ENCODE measurements around the gene GAREM1. TPM values are rescaled to one million over a fixed set of nuclear protein-coding genes. Genes with fewer than 3 reads are reported as not detected.

The GAREM1 gene
- total and polyA plus RNA-seq, 2 of the 8 experiments (the other 6 are each of a cell fraction or from before 2014, with no cell fraction given), result 3.6 to 9.2 TPM

GRCh38 chr18:32353257-32353656 is 117.4 kb downstream of the GAREM1 start:
- Histone ChIP-seq H2BK15ac (ENCODE audit: low read length) (no peak overlapping the region), H2BK20ac (ENCODE audit: low read length) (no peak overlapping the region), H3K27ac (ENCODE audit: low read depth, low read length) (no peak overlapping the region), H3K4me2 (ENCODE audit: insufficient read depth in 1 of 2, low read depth in 2 of 2, low read length in 2 of 2) (no peak overlapping the region), H3K14ac (ENCODE audit: insufficient read length) (no peak overlapping the region), H3K9ac (replicated peaks in 1 of 4; ENCODE audit: extremely low read depth in 1 of 4, low read depth in 3 of 4, low read length in 3 of 4) (no peak overlapping the region), H2AFZ (ENCODE audit: low read length) (no peak overlapping the region), H2BK5ac (ENCODE audit: low read depth, low read length) (no peak overlapping the region), H3K27me3 (replicated peaks in 1 of 4; ENCODE audit: control insufficient read depth in 3 of 4, extremely low read depth in 1 of 4, insufficient read depth in 3 of 4, low read length in 3 of 4) (no peaks in the 10 kb centered on the region), H3K79me1 (ENCODE audit: low read depth, low read length) (no peaks in the 10 kb centered on the region), H3K18ac (ENCODE audit: extremely low read depth, low read length) (no peak overlapping the region), H3K4me3 (ENCODE audit: extremely low read depth in 1 of 4, insufficient read depth in 2 of 4, low read depth in 3 of 4, low read length in 4 of 4) (no peak overlapping the region), H3K23me2 (ENCODE audit: low read depth, low read length) (no peaks in the 10 kb centered on the region), H2AK5ac (ENCODE audit: low read depth, low read length) (no peak overlapping the region), H3K56ac (replicated peaks; ENCODE audit: insufficient read length, low read depth, low read length) (no peak overlapping the region), H2BK120ac (replicated peaks; ENCODE audit: low read depth, low read length) (no peak overlapping the region), H2BK12ac (ENCODE audit: low read depth, low read length) (no peak overlapping the region), H3K4me1 (replicated peaks in 1 of 4; ENCODE audit: control insufficient read depth in 3 of 4, insufficient read depth in 4 of 4, low read length in 3 of 4) (peaks cover 0 to 4% (median 0%) of the 10 kb centered on the region in 4 experiments; a peak in 1 of 7 replicates), H4K8ac (ENCODE audit: extremely low read depth, insufficient read depth, low read length) (no peak overlapping the region), H3K9me3 (ENCODE audit: insufficient read depth in 2 of 2, low read depth in 1 of 2, low read length in 1 of 2) (no peaks in the 10 kb centered on the region), H4K5ac (ENCODE audit: insufficient read length, low read depth, low read length) (no peak overlapping the region), H3K23ac (ENCODE audit: insufficient read length) (no peak overlapping the region), H3K36me3 (ENCODE audit: control insufficient read depth in 2 of 4, insufficient read depth in 4 of 4, low read length in 3 of 4) (no peaks in the 10 kb centered on the region), H3K4ac (replicated peaks; ENCODE audit: insufficient read length, low read depth, low read length) (no peak overlapping the region), H4K91ac (replicated peaks; ENCODE audit: insufficient read length, low read length) (no peak overlapping the region), H3K79me2 (ENCODE audit: control insufficient read depth in 1 of 2, insufficient read depth in 2 of 2, low read length in 2 of 2) (no peaks in the 10 kb centered on the region), H4K20me1 (replicated peaks in 1 of 2; ENCODE audit: control insufficient read depth in 1 of 2, insufficient read depth in 2 of 2, low read length in 2 of 2) (no peaks in the 10 kb centered on the region)
- WGBS, 2 experiments (ENCODE audit: extremely low coverage in 1 of 2, insufficient coverage in 1 of 2, insufficient read length in 1 of 2, insufficient replicate concordance in 2 of 2, low coverage in 1 of 2, low lambda C conversion rate in 2 of 2, missing lambda C conversion rate in 1 of 2), result 100% methylated on average over 1 of the region's 1 CpG; no CpG with 5 or more reads in 1 of the 2 experiments
- ChIA-PET POLR2A (ENCODE audit: partially characterized antibody) (no interaction called here), CTCF (ENCODE audit: partially characterized antibody) (interaction anchor here (1.0 kb wide), 1 partner anchor 80 kb away, joined by 3 read pairs; no protein-coding TSS in a partner anchor)
- FAIRE-seq (no peak), DNase-seq (ENCODE audit: low read depth in 1 of 2, low spot score in 2 of 2) (no peak)
- TF ChIP-seq POU5F1 (IDR thresholded peaks at IDR 0.05; ENCODE audit: low read depth, low read length) (no peak), TAF1 (IDR thresholded peaks at IDR 0.05; ENCODE audit: low read depth, low read length) (no peak), KDM4A (IDR thresholded peaks at IDR 0.05; ENCODE audit: low read depth, low read length, severe bottlenecking) (no peak), SIN3A (conservative IDR thresholded peaks at IDR 0.05 in 1 of 2, IDR thresholded peaks at IDR 0.05 in 1 of 2; ENCODE audit: low read depth in 1 of 2, low read length in 2 of 2) (no peak), RFX5 (IDR thresholded peaks at IDR 0.05; ENCODE audit: borderline replicate concordance, low read depth, low read length) (no peak), BRCA1 (IDR thresholded peaks at IDR 0.05; ENCODE audit: low read depth, low read length) (no peak), TAF7 (optimal IDR thresholded peaks at IDR 0.05; ENCODE audit: borderline replicate concordance, low read depth, low read length) (no peak), CREB1 (IDR thresholded peaks at IDR 0.05) (no peak), ZNF274 (IDR thresholded peaks at IDR 0.05; ENCODE audit: borderline replicate concordance, extremely low read depth, low read length) (no peak), EGR1 (IDR thresholded peaks at IDR 0.05; ENCODE audit: borderline replicate concordance, low read depth, low read length) (no peak), EP300 (IDR thresholded peaks at IDR 0.05; ENCODE audit: borderline replicate concordance in 1 of 2, low read depth in 2 of 2, low read length in 2 of 2) (no peak), PHF8 (conservative IDR thresholded peaks at IDR 0.05; ENCODE audit: low read depth, low read length) (no peak)
- TF ChIP-seq, protein P1, sequence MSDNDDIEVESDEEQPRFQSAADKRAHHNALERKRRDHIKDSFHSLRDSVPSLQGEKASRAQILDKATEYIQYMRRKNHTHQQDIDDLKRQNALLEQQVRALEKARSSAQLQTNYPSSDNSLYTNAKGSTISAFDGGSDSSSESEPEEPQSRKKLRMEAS (IDR thresholded peaks at IDR 0.05), result no peak
- TF ChIP-seq, protein P2, sequence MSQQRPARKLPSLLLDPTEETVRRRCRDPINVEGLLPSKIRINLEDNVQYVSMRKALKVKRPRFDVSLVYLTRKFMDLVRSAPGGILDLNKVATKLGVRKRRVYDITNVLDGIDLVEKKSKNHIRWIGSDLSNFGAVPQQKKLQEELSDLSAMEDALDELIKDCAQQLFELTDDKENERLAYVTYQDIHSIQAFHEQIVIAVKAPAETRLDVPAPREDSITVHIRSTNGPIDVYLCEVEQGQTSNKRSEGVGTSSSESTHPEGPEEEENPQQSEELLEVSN (IDR thresholded peaks at IDR 0.05), result no peak

Measured in H1 (cell line).